C4-2B (cell line): Measurements from ENCODE around the gene SLC8B1.

Source experiments
- H3K27ac ChIP-seq: fragments of 450-650 bp; 2 replicates; pipeline ENCODE4 v1.5.1; 2017
- CTCF ChIP-seq: fragments of 450-650 bp; conservative IDR thresholded peaks from 2 replicates; pipeline ENCODE4 v1.5.1; 2017; ENCODE audit warnings: mild to moderate bottlenecking
- ZFX ChIP-seq: fragments of 450-650 bp; IDR thresholded peaks from 2 replicates; pipeline ENCODE4 v1.6.1; 2017

The SLC8B1 gene

GRCh38 chr12:113257564-113257963, 77.3 kb downstream of the SLC8B1 start:
- TF ChIP-seq ZFX (no peak), CTCF (no peak)
- no peak overlapping the region for H3K27ac ChIP-seq

GRCh38 chr12:113254298-113254697, 80.6 kb downstream of the SLC8B1 start:
- no peak for TF ChIP-seq CTCF
- no peak for TF ChIP-seq ZFX
- H3K27ac ChIP-seq, result no peak overlapping the region

- TF ChIP-seq ZFX, result no peak
- TF ChIP-seq CTCF, result no peak
- no peak overlapping the region for H3K27ac ChIP-seq
These were observed 81.2 kb downstream of the SLC8B1 start for GRCh38 chr12:113253532-113254285.

GRCh38 chr12:113252494-113252893, 82.4 kb downstream of the SLC8B1 start:
- TF ChIP-seq CTCF, result no peak
- TF ChIP-seq ZFX, result no peak

GRCh38 chr12:113251404-113252070, 83.4 kb downstream of the SLC8B1 start:
- TF ChIP-seq CTCF (no peak), ZFX (no peak)
- H3K27ac ChIP-seq, result no peak overlapping the region

More at GRCh38 chr12:113252494-113252893, 82.4 kb downstream of the SLC8B1 start:
- H3K27ac ChIP-seq, result no peak overlapping the region

GRCh38 chr12:113250045-113250444, 84.9 kb downstream of the SLC8B1 start:
- TF ChIP-seq ZFX (no peak), CTCF (no peak)
- no peak overlapping the region for H3K27ac ChIP-seq

- H3K27ac ChIP-seq, result no peak overlapping the region
- TF ChIP-seq CTCF (no peak), ZFX (no peak)
These were observed 85.4 kb downstream of the SLC8B1 start for GRCh38 chr12:113249546-113249945.
